Measurements from ENCODE around the gene ZNF280A. TPM values are rescaled to one million over a fixed set of nuclear protein-coding genes. Genes with fewer than 3 reads are reported as not detected.

The ZNF280A gene
- total and polyA plus RNA-seq, 9 of the 15 experiments (the other 6 are each of a cell fraction or from before 2014, with no cell fraction given), result 19.0 to 40.8 (median 28.6) TPM

GRCh38 chr22:22479116-22479515, 41.0 kb downstream of the ZNF280A start (continued):
- TF ChIP-seq ZNF316 (IDR thresholded peaks at IDR 0.05) (peak; percentile 93), MAFG (tag; conservative IDR thresholded peaks at IDR 0.05) (peak; percentile 70), ZFP91 (CRISPR knock-in tag; IDR thresholded peaks at IDR 0.05) (no peak), MXI1 (IDR thresholded peaks at IDR 0.05; ENCODE audit: low read depth, low read length) (no peak)

- peak overlapping the region; percentile 11; the same call in 1 of the 2 replicates for H2AFZ ChIP-seq (ENCODE audit: low read depth, low read length)
- POLR2A ChIA-PET, result interaction anchor here (0.5 to 4.7 kb wide), 20 partner anchors 9 to 733 kb away, joined by 3 to 45 read pairs (median 4); partner anchors contain the start of genes PRAME and ZNF280A
- FAIRE-seq (no peak), ATAC-seq (peak; percentile 44), DNase-seq (ENCODE audit: extremely low read depth in 1 of 4, low spot score in 3 of 4) (peak; percentile 36 to 50 (median 46))
- BruUV-seq (replicated peaks), result no TSS peak
- no peak overlapping the region for H3K4me2 ChIP-seq (ENCODE audit: insufficient read depth, low read length)
- in situ Hi-C loops (cut with MboI) (no loop called here), intact Hi-C loops (cut with micrococcal nuclease) (loop anchor here (5.0 kb wide), 1 partner anchor 79 kb away; the partner anchor contains the start of gene PRAME)
- H4K20me1 ChIP-seq (replicated peaks; ENCODE audit: control insufficient read depth, insufficient read depth, low read length), result no peaks in the 10 kb centered on the region
- no peak overlapping the region for H3K4me3 ChIP-seq
- H3K27ac ChIP-seq (ENCODE audit: extremely low read depth, low read depth, low read length), result no peak overlapping the region
- H3K9me3 ChIP-seq (replicated peaks; ENCODE audit: control insufficient read depth, insufficient read depth, low read depth, low read length), result no peaks in the 10 kb centered on the region
- CTCF ChIA-PET (ENCODE audit: low intra/inter-chr PET ratio), result interaction anchor here (1.1 kb wide), 1 partner anchor 18 kb away, joined by 3 read pairs; no protein-coding TSS in a partner anchor
- H3K4me1 ChIP-seq (replicated peaks in 1 of 2; ENCODE audit: control insufficient read depth in 2 of 2, insufficient read depth in 2 of 2, low read length in 2 of 2), result peaks cover 0 to 7% of the 10 kb centered on the region in 2 experiments; a peak in 2 of 5 replicates
- peaks cover 9 to 10% of the 10 kb centered on the region in 2 experiments for H3K27me3 ChIP-seq (ENCODE audit: control insufficient read depth in 2 of 2, insufficient read depth in 2 of 2, low read length in 2 of 2)
- no peak overlapping the region for H3K9ac ChIP-seq (ENCODE audit: insufficient read depth in 1 of 2, low read depth in 2 of 2, low read length in 2 of 2)
- no peaks in the 10 kb centered on the region for H3K9me1 ChIP-seq (ENCODE audit: control insufficient read depth, insufficient read depth, low read length)
- H3K79me2 ChIP-seq (ENCODE audit: control insufficient read depth, insufficient read depth, low read length), result no peaks in the 10 kb centered on the region
- no peaks in the 10 kb centered on the region for H3K36me3 ChIP-seq (ENCODE audit: control insufficient read depth, insufficient read depth, low read length)
- TF ChIP-seq KLF16 (IDR thresholded peaks at IDR 0.05) (no peak), PBX2 (CRISPR knock-in tag; IDR thresholded peaks at IDR 0.05; ENCODE audit: low read depth) (no peak), PBX2 (tag; conservative IDR thresholded peaks at IDR 0.05; ENCODE audit: low read depth) (peak; percentile 55; the same call in 1 of the 2 replicates), FOXJ2 (tag; IDR thresholded peaks at IDR 0.05) (peak; percentile 76; the same call in 1 of the 2 replicates), TFE3 (CRISPR knock-in tag; IDR thresholded peaks at IDR 0.05) (0 out of 2 replicates have a peak, but pooled peaks have one; percentile 0), GTF2F1 (IDR thresholded peaks at IDR 0.05; ENCODE audit: low read depth, low read length) (0 out of 2 replicates have a peak, but pooled peaks have one; percentile 64), EHMT2 (IDR thresholded peaks at IDR 0.05) (peak; percentile 78; the same call in 1 of the 2 replicates), ID3 (CRISPR knock-in tag; IDR thresholded peaks at IDR 0.05) (no peak; the same call in 1 of the 2 replicates), ID3 (tag; IDR thresholded peaks at IDR 0.05) (peak; percentile 43; the same call in 1 of the 2 replicates), ILK (tag; IDR thresholded peaks at IDR 0.05; ENCODE audit: borderline replicate concordance, low read depth) (0 out of 2 replicates have a peak, but pooled peaks have one; percentile 39), NR2C1 (IDR thresholded peaks at IDR 0.05) (peak; percentile 43; the same call in 1 of the 2 replicates), NR2C1 (tag; IDR thresholded peaks at IDR 0.05) (no peak)
These were observed 41.6 kb downstream of the ZNF280A start for GRCh38 chr22:22478470-22478869.

All from K562 (cell line).